ENCODE measurements around the gene CEMIP2. TPM values are rescaled to one million over a fixed set of nuclear protein-coding genes. Genes with fewer than 3 reads are reported as not detected.
A peak's percentile ranks its signal among the peaks of the same experiment; 100 is the strongest.

The CEMIP2 gene
- total and polyA plus RNA-seq, 2 of the 13 experiments (the other 11 are each of a cell fraction or from before 2014, with no cell fraction given), result 94.3 to 128 TPM

GRCh38 chr9:71768388-71769174 is at the start of gene CEMIP2 (continued):
- peak; percentile 75 for TF ChIP-seq ZNF770 (CRISPR knock-in tag; IDR thresholded peaks at IDR 0.05)
- TF ChIP-seq ZFP36 (IDR thresholded peaks at IDR 0.05; ENCODE audit: borderline replicate concordance, low read depth, low read length, partially characterized antibody), result no peak
- TF ChIP-seq SKI (IDR thresholded peaks at IDR 0.05; ENCODE audit: partially characterized antibody), result peak; percentile 71
- no peak for TF ChIP-seq ZNF136 (CRISPR knock-in tag; IDR thresholded peaks at IDR 0.05; ENCODE audit: low read depth)
- TF ChIP-seq BRF2 (CRISPR knock-in tag; IDR thresholded peaks at IDR 0.05), result peak; percentile 74; the same call in 1 of the 2 replicates
- 0 out of 2 replicates have a peak, but pooled peaks have one; percentile 23 for TF ChIP-seq ZBTB2 (CRISPR knock-in tag; IDR thresholded peaks at IDR 0.05; ENCODE audit: low read depth)
- peak; percentile 43; the same call in 1 of the 2 replicates for TF ChIP-seq ZSCAN29 (CRISPR knock-in tag; conservative IDR thresholded peaks at IDR 0.05)
- peak; percentile 57 for TF ChIP-seq FOSL2 (CRISPR knock-in tag; IDR thresholded peaks at IDR 0.05)
- no peak for TF ChIP-seq ZNF143 (CRISPR knock-in tag; IDR thresholded peaks at IDR 0.05)
- 0 out of 2 replicates have a peak, but pooled peaks have one; percentile 50 for TF ChIP-seq ZNF879 (CRISPR knock-in tag; IDR thresholded peaks at IDR 0.05)
- no peak for TF ChIP-seq AKAP8 (CRISPR knock-in tag; IDR thresholded peaks at IDR 0.05)
- peak; percentile 14; the same call in 1 of the 2 replicates for TF ChIP-seq ZSCAN20 (CRISPR knock-in tag; IDR thresholded peaks at IDR 0.05; ENCODE audit: borderline replicate concordance)
- TF ChIP-seq HMG20A (CRISPR knock-in tag; IDR thresholded peaks at IDR 0.05; ENCODE audit: borderline replicate concordance), result no peak
- TF ChIP-seq ZMYM3 (CRISPR knock-in tag; IDR thresholded peaks at IDR 0.05), result peak; percentile 48; the same call in 1 of the 2 replicates
- TF ChIP-seq ZMYM4 (CRISPR knock-in tag; IDR thresholded peaks at IDR 0.05), result peak; percentile 59
- TF ChIP-seq ZNF687 (CRISPR knock-in tag; IDR thresholded peaks at IDR 0.05), result peak; percentile 71
- no peak for TF ChIP-seq ZNF589 (CRISPR knock-in tag; conservative IDR thresholded peaks at IDR 0.05)
- TF ChIP-seq MXD3 (CRISPR knock-in tag; IDR thresholded peaks at IDR 0.05), result peak; percentile 61; the same call in 1 of the 2 replicates
- peak; percentile 90 for TF ChIP-seq RBM39 (IDR thresholded peaks at IDR 0.05; ENCODE audit: low read depth, low read length, poor library complexity, severe bottlenecking)
- TF ChIP-seq ZC3H13 (CRISPR knock-in tag; IDR thresholded peaks at IDR 0.05), result no peak
